ENCODE measurements around the gene MED31.

Gene MED31

GRCh38 chr17:6636105-6636504, 15.3 kb downstream of the MED31 start:
- Histone ChIP-seq H3K27me3 (ENCODE audit: control insufficient read depth, insufficient read depth, low read length) (no peaks in the 10 kb centered on the region), H3K36me3 (ENCODE audit: control insufficient read depth, insufficient read depth, low read length) (no peaks in the 10 kb centered on the region), H3K4me3 (ENCODE audit: low read depth, low read length) (no peak overlapping the region), H3K9me3 (ENCODE audit: control insufficient read depth, low read length) (no peaks in the 10 kb centered on the region), H3K79me2 (peaks cover 17% of the 10 kb centered on the region), H3K27ac (no peak overlapping the region), H3K9ac (no peak overlapping the region), H3K4me2 (ENCODE audit: low read length) (no peak overlapping the region), H3K4me1 (peaks cover 6% of the 10 kb centered on the region), H2AFZ (no peak overlapping the region)
- TF ChIP-seq, protein P1, sequence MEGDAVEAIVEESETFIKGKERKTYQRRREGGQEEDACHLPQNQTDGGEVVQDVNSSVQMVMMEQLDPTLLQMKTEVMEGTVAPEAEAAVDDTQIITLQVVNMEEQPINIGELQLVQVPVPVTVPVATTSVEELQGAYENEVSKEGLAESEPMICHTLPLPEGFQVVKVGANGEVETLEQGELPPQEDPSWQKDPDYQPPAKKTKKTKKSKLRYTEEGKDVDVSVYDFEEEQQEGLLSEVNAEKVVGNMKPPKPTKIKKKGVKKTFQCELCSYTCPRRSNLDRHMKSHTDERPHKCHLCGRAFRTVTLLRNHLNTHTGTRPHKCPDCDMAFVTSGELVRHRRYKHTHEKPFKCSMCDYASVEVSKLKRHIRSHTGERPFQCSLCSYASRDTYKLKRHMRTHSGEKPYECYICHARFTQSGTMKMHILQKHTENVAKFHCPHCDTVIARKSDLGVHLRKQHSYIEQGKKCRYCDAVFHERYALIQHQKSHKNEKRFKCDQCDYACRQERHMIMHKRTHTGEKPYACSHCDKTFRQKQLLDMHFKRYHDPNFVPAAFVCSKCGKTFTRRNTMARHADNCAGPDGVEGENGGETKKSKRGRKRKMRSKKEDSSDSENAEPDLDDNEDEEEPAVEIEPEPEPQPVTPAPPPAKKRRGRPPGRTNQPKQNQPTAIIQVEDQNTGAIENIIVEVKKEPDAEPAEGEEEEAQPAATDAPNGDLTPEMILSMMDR (IDR thresholded peaks at IDR 0.05), result no peak

DNA sequence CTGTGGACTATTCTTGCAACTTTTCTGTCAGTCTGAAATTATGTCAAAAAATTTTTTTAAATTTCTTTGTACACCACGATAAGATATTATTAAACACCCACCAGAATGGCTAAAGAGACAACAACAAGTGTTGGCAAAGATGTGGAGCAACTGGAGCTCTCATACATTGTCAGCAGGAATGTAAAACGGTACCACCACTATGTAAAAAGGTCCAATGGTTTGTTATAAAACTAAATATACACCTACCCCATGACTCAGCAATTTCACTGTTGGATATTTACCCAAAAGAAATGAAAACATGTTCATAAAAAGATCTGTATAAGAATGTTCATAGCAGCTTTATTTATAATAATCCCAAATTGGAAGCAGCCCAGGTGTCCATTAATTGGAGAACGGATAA, 18.1 kb downstream of the MED31 start:
- Histone ChIP-seq H2AFZ (no peak overlapping the region), H3K9me3 (ENCODE audit: control insufficient read depth, low read length) (no peaks in the 10 kb centered on the region), H3K36me3 (ENCODE audit: control insufficient read depth, insufficient read depth, low read length) (no peaks in the 10 kb centered on the region), H3K27me3 (ENCODE audit: control insufficient read depth, insufficient read depth, low read length) (no peaks in the 10 kb centered on the region), H3K79me2 (peaks cover 10% of the 10 kb centered on the region), H3K4me2 (ENCODE audit: low read length) (no peak overlapping the region), H3K4me3 (ENCODE audit: low read depth, low read length) (no peak overlapping the region), H3K27ac (no peak overlapping the region), H3K4me1 (no peaks in the 10 kb centered on the region), H3K9ac (no peak overlapping the region)
- TF ChIP-seq, protein P1 (IDR thresholded peaks at IDR 0.05), result no peak

- Histone ChIP-seq H3K79me2 (peaks cover 13% of the 10 kb centered on the region), H2AFZ (no peak overlapping the region), H3K4me2 (ENCODE audit: low read length) (no peak overlapping the region), H3K36me3 (ENCODE audit: control insufficient read depth, insufficient read depth, low read length) (no peaks in the 10 kb centered on the region), H3K9me3 (ENCODE audit: control insufficient read depth, low read length) (no peaks in the 10 kb centered on the region), H3K9ac (no peak overlapping the region), H3K4me1 (no peaks in the 10 kb centered on the region), H3K4me3 (ENCODE audit: low read depth, low read length) (no peak overlapping the region), H3K27me3 (ENCODE audit: control insufficient read depth, insufficient read depth, low read length) (no peaks in the 10 kb centered on the region), H3K27ac (no peak overlapping the region)
- TF ChIP-seq, protein P1 (IDR thresholded peaks at IDR 0.05), result no peak
Observed at GRCh38 chr17:6632530-6632929, 18.9 kb downstream of the MED31 start.

DNA sequence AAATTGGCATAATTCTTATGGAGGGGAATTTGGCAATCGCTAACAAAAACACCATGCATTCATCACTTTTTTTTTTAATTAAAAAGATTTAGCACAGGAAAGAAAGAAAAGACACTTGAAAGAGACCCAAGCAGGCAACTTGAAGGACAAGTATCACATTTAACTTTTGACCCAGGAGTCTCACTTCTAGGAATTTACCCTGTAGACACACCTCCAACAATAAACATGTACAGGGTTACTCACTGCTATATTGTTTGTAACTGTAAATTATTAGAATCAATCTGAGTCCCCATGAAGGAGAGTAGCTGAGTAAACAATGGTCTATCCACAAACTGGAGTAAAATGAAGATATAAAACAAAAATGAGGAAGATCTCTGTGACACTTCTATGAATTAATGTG, 21.0 kb downstream of the MED31 start:
- Histone ChIP-seq H3K4me1 (no peaks in the 10 kb centered on the region), H3K27ac (no peak overlapping the region), H2AFZ (no peak overlapping the region), H3K4me2 (ENCODE audit: low read length) (no peak overlapping the region), H3K4me3 (ENCODE audit: low read depth, low read length) (no peak overlapping the region), H3K9ac (no peak overlapping the region), H3K79me2 (peaks cover 16% of the 10 kb centered on the region), H3K36me3 (ENCODE audit: control insufficient read depth, insufficient read depth, low read length) (no peaks in the 10 kb centered on the region), H3K9me3 (ENCODE audit: control insufficient read depth, low read length) (no peaks in the 10 kb centered on the region), H3K27me3 (ENCODE audit: control insufficient read depth, insufficient read depth, low read length) (no peaks in the 10 kb centered on the region)
- TF ChIP-seq, protein P1 (IDR thresholded peaks at IDR 0.05), result no peak

DNA sequence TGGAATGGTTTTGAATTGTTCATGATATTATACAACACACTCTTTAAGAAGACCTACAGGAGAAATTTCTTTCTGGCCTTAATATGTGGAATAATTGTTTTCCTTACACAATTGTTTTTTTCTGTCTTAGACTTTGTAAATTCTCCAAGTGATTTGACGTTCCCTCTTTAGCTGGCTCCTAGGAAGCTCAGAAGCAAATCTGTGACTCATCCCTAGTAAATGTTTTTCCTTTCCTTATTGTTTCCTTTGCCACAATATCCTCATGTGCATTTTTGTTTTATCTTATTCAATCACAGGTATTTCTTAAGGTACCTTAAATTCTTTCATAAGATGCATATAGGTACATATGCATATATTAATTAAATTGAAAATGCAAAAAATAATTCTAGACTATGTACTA, 24.4 kb downstream of the MED31 start:
- Histone ChIP-seq H3K79me2 (peaks cover 20% of the 10 kb centered on the region), H3K36me3 (ENCODE audit: control insufficient read depth, insufficient read depth, low read length) (no peaks in the 10 kb centered on the region), H3K4me2 (ENCODE audit: low read length) (no peak overlapping the region), H3K4me3 (ENCODE audit: low read depth, low read length) (no peak overlapping the region), H3K27ac (no peak overlapping the region), H3K9me3 (ENCODE audit: control insufficient read depth, low read length) (no peaks in the 10 kb centered on the region), H2AFZ (no peak overlapping the region), H3K4me1 (no peaks in the 10 kb centered on the region), H3K27me3 (ENCODE audit: control insufficient read depth, insufficient read depth, low read length) (no peaks in the 10 kb centered on the region), H3K9ac (no peak overlapping the region)
- TF ChIP-seq, protein P1 (IDR thresholded peaks at IDR 0.05), result no peak

Measured in parathyroid adenoma (tissue), 2 donors.